Activated naive CD4-positive, alpha-beta T cell treated with anti-CD3 and anti-CD28 coated beads, Interleukin-2, amount 50 U/mL, for 16 hours (primary cell): Measurements from ENCODE around the gene XPO6.
A peak's percentile ranks its signal among the peaks of the same experiment; 100 is the strongest.
"Not testable (repeated sequence)": the region's sequence is repeated elsewhere in the genome, so short reads cannot be mapped to it uniquely, and the experiment has no call there.

Source experiments
- DNase-seq: peaks from one replicate; pipeline ENCODE4 v3.0.0-alpha.2; 2020

The XPO6 gene

GRCh38 chr16:28149011-28149888 lies 62.5 kb downstream of the XPO6 start:
- DNase-seq = no peak

GRCh38 chr16:28146536-28146935 lies 65.2 kb downstream of the XPO6 start:
- no peak for DNase-seq

GRCh38 chr16:28145796-28146195 lies 66.0 kb downstream of the XPO6 start:
- no peak for DNase-seq

- DNase-seq = peak; percentile 39
These were observed 70.8 kb downstream of the XPO6 start for GRCh38 chr16:28140788-28141618.

GRCh38 chr16:28139530-28139929 lies 72.2 kb downstream of the XPO6 start:
- no peak for DNase-seq

- DNase-seq = no peak
These were observed 74.9 kb downstream of the XPO6 start for GRCh38 chr16:28136751-28137434.

- no peak for DNase-seq
These were observed 78.1 kb downstream of the XPO6 start for GRCh38 chr16:28133666-28134065.

GRCh38 chr16:28131743-28132393 lies 79.9 kb downstream of the XPO6 start:
- no peak for DNase-seq

- no peak for DNase-seq
These were observed 80.6 kb downstream of the XPO6 start for GRCh38 chr16:28131181-28131580.

- DNase-seq = no peak
These were observed 81.4 kb downstream of the XPO6 start for GRCh38 chr16:28130099-28131088.

GRCh38 chr16:28126684-28127620 lies 84.8 kb downstream of the XPO6 start:
- DNase-seq = no peak

GRCh38 chr16:28125592-28125991 lies 86.2 kb downstream of the XPO6 start:
- DNase-seq = no peak

- DNase-seq = no peak
These were observed 90.2 kb downstream of the XPO6 start for GRCh38 chr16:28121527-28121926.

GRCh38 chr16:28120754-28121153 lies 91.0 kb downstream of the XPO6 start:
- no peak for DNase-seq

- no peak for DNase-seq
These were observed 93.1 kb downstream of the XPO6 start for GRCh38 chr16:28118637-28119036.

GRCh38 chr16:28117168-28117565 lies 94.6 kb downstream of the XPO6 start:
- DNase-seq = no peak

GRCh38 chr16:28115866-28116265 lies 95.9 kb downstream of the XPO6 start:
- DNase-seq = not testable (repeated sequence)

GRCh38 chr16:28112908-28113307 lies 98.9 kb downstream of the XPO6 start:
- no peak for DNase-seq

- no peak for DNase-seq
These were observed 100.8 kb downstream of the XPO6 start for GRCh38 chr16:28110977-28111376.

- no peak for DNase-seq
These were observed 101.3 kb downstream of the XPO6 start for GRCh38 chr16:28110479-28110878.
